Ishikawa (cell line): Measurements from ENCODE around the gene COX14.

Experiments
- FOXM1 ChIP-seq: IDR thresholded peaks from 2 replicates; pipeline ENCODE4 v1.6.1; 2012; ENCODE audit warnings: low read depth, borderline replicate concordance
- RAD21 ChIP-seq: IDR thresholded peaks from 2 replicates; pipeline ENCODE4 v1.6.1; 2012; ENCODE audit warnings: low read depth
- TAF1 ChIP-seq: IDR thresholded peaks from 2 replicates; pipeline ENCODE4 v1.6.1; 2012; ENCODE audit warnings: low read depth, mild to moderate bottlenecking
- USF1 ChIP-seq: IDR thresholded peaks from 2 replicates; pipeline ENCODE4 v1.6.1; 2012
- YY1 ChIP-seq: IDR thresholded peaks from 2 replicates; pipeline ENCODE4 v1.6.1; 2012; ENCODE audit warnings: low read depth
- ZBTB7A ChIP-seq: IDR thresholded peaks from 2 replicates; pipeline ENCODE4 v1.6.1; 2012; ENCODE audit warnings: low read depth

Gene COX14

GRCh38 chr12:50167049-50167828, 55.2 kb downstream of the COX14 start, which contains the start of gene CERS5:
CERS5 (minus strand) TSS chr12:50167369; CDS start chr12:50167297, 72 bp downstream.
- no peak for TF ChIP-seq RAD21
- peak; percentile 37 for TF ChIP-seq USF1
- TF ChIP-seq FOXM1, result peak; percentile 14; the same call in 1 of the 2 replicates
- peak; percentile 97 for TF ChIP-seq ZBTB7A
- peak; percentile 79 for TF ChIP-seq TAF1
- TF ChIP-seq YY1, result peak; percentile 89
